GM23338 (cell line): Measurements from ENCODE around the gene RPS15. TPM values are rescaled to one million over a fixed set of nuclear protein-coding genes. Genes with fewer than 3 reads are reported as not detected.

Source experiments
- ATAC-seq: fragments of 200-7000 bp; cut with Tn5 transposase; 3 replicates; pipeline ENCODE4 v1.9.1; 2020
- DNase-seq: peaks from one replicate; pipeline ENCODE4 v3.0.0-alpha.2; 2015; ENCODE audit warnings: low spot score
- H2AFZ ChIP-seq: fragments of 200-600 bp; sonication (generic); 2 replicates; pipeline ENCODE4 v1.8.0; 2016; ENCODE audit warnings: antibody characterized with exemption, mild to moderate bottlenecking, moderate library complexity
- H3F3A ChIP-seq: fragments of 200-600 bp; sonication (generic); replicated peaks from 2 replicates; pipeline ENCODE4 v1.8.0; 2017; ENCODE audit warnings: antibody characterized with exemption, mixed run types, low read depth
- H3K27ac ChIP-seq: fragments of 200-600 bp; sonication (generic); 2 replicates; pipeline ENCODE4 v1.6.1; 2016; ENCODE audit warnings: low read depth
- H3K27me3 ChIP-seq: fragments of 200-600 bp; sonication (generic); 2 replicates; pipeline ENCODE4 v1.8.0; 2016; ENCODE audit warnings: mild to moderate bottlenecking, mixed run types, moderate library complexity; ENCODE audit not compliant: insufficient read depth
- H3K36me3 ChIP-seq: fragments of 200-600 bp; sonication (generic); 2 replicates; pipeline ENCODE4 v1.8.0; 2016; ENCODE audit warnings: mild to moderate bottlenecking; ENCODE audit not compliant: insufficient read depth
- H3K4me1 ChIP-seq: fragments of 200-600 bp; sonication (generic); 2 replicates; pipeline ENCODE4 v1.8.0; 2016; ENCODE audit warnings: mild to moderate bottlenecking, moderate library complexity; ENCODE audit not compliant: insufficient read depth
- H3K4me2 ChIP-seq: fragments of 200-600 bp; sonication (generic); 2 replicates; pipeline ENCODE4 v1.7.1; 2017; ENCODE audit warnings: mixed run types
- H3K4me3 ChIP-seq: fragments of 200-600 bp; sonication (generic); 2 replicates; pipeline ENCODE4 v1.6.1; 2016; ENCODE audit warnings: mixed run types
- H3K79me2 ChIP-seq: fragments of 200-600 bp; sonication (generic); replicated peaks from 2 replicates; pipeline ENCODE4 v1.8.0; 2017; ENCODE audit warnings: mild to moderate bottlenecking; ENCODE audit not compliant: insufficient read depth
- H3K9me2 ChIP-seq: fragments of 200-600 bp; sonication (generic); 2 replicates; pipeline ENCODE4 v1.8.0; 2017; ENCODE audit not compliant: insufficient read depth
- H4K20me1 ChIP-seq: fragments of 200-600 bp; sonication (generic); replicated peaks from 2 replicates; pipeline ENCODE4 v1.8.0; 2017; ENCODE audit warnings: mild to moderate bottlenecking; ENCODE audit not compliant: insufficient read depth
- H3K27ac Mint-ChIP-seq: 2 replicates; pipeline ENCODE4 v1.8.0; 2020; ENCODE audit warnings: inconsistent platforms, mild to moderate bottlenecking, moderate library complexity, mixed read lengths
- H3K27me3 Mint-ChIP-seq: 3 replicates; pipeline ENCODE4 v1.8.0; 2022; ENCODE audit warnings: low read depth, mild to moderate bottlenecking, moderate library complexity, mixed read lengths, inconsistent platforms; ENCODE audit not compliant: insufficient read depth, poor library complexity
- H3K36me3 Mint-ChIP-seq: 3 replicates; pipeline ENCODE4 v1.8.0; 2021; ENCODE audit warnings: low read depth, mild to moderate bottlenecking, inconsistent platforms, moderate library complexity, mixed read lengths
- H3K4me1 Mint-ChIP-seq: 3 replicates; pipeline ENCODE4 v1.8.0; 2020; ENCODE audit warnings: mild to moderate bottlenecking, inconsistent platforms, mixed read lengths
- H3K4me3 Mint-ChIP-seq: 3 replicates; pipeline ENCODE4 v1.8.0; 2021; ENCODE audit warnings: moderate library complexity, mild to moderate bottlenecking, inconsistent platforms, mixed read lengths
- H3K9me3 Mint-ChIP-seq: 3 replicates; pipeline ENCODE4 v1.8.0; 2020; ENCODE audit warnings: moderate library complexity, mild to moderate bottlenecking, inconsistent platforms, mixed read lengths
- CREB1 ChIP-seq: fragments of 250-450 bp; sonication (Bioruptor Pico); IDR thresholded peaks from 2 replicates; pipeline ENCODE4 v1.5.0; 2020; ENCODE audit warnings: low read depth, mild to moderate bottlenecking, moderate library complexity
- ZNF331 ChIP-seq: fragments of 250-450 bp; sonication (Bioruptor Pico); IDR thresholded peaks from 2 replicates; pipeline ENCODE4 v1.5.0; 2020; ENCODE audit warnings: low read depth, mild to moderate bottlenecking, moderate library complexity
- polyA plus RNA-seq: library from polyadenylated mRNA; unstranded; fragments of >200 nt; fragmentation: Nextera tagmentation; extraction: Ambion mirVana; gene quantifications from 2 replicates; pipeline ENCODE4 v1.2.1, GENCODE V29; 2016
- total RNA-seq: library from RNA; depleted of rRNA; stranded (reverse); fragments of >200 nt; shearing (Covaris generic); gene quantifications from 2 replicates; pipeline ENCODE4 v1.2.3, GENCODE V29; 2014
- TF ChIP-seq, protein P1 (sequence below), 2 experiments: fragments of 200-600 bp in 1 of 2; sonication (generic) in 1 of 2; conservative IDR thresholded peaks; 2 replicates each; pipeline versions ENCODE4 v1.5.1 to v1.6.1; 2016 to 2017; ENCODE audit warnings: antibody characterized with exemption in 2 of 2, low read depth in 2 of 2, mild to moderate bottlenecking in 2 of 2, moderate library complexity in 1 of 2
- TF ChIP-seq, protein P2 (sequence below): fragments of 250-450 bp; sonication (Bioruptor Pico); IDR thresholded peaks from 2 replicates; pipeline ENCODE4 v1.5.0; 2020; ENCODE audit warnings: mild to moderate bottlenecking, moderate library complexity

The RPS15 gene
- total and polyA plus RNA-seq, 2 experiments from 2014 or later: 2,953 to 3,861 TPM

DNA sequence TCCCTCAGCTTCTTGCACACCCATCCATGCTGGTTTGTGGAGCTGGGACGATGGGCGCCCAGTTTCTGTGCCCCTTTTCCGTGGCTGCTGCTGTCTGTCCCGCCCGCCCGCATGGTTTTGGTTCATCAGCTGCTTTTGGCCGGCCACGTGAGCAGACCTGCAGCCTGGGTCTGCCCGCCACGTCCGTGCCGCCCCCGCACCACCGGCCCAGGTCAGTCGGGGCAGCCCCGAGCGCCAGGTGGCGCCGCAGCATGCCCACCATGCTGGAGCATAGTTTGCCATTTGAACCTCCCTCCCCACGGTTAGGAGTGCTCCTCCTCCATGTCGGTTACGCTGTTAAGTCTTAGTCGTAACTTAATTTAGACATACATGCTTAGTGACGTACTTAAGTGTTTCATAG is 15.3 kb upstream of the RPS15 start:
- H3F3A ChIP-seq: peaks cover 47% of the 10 kb centered on the region
- H3K27me3 Mint-ChIP-seq: peaks cover 4% of the 10 kb centered on the region
- no peak overlapping the region for H3K4me3 Mint-ChIP-seq
- H4K20me1 ChIP-seq: peaks cover 50% of the 10 kb centered on the region
- no peaks in the 10 kb centered on the region for H3K9me3 Mint-ChIP-seq
- H3K4me2 ChIP-seq: no peak overlapping the region
- H3K9me2 ChIP-seq: no peaks in the 10 kb centered on the region
- H3K36me3 ChIP-seq: peaks cover 49% of the 10 kb centered on the region
- H3K27ac Mint-ChIP-seq: no peak overlapping the region; the same call in 1 of the 2 replicates
- peaks cover 30% of the 10 kb centered on the region for H3K4me1 Mint-ChIP-seq
- DNase-seq: no peak
- no peak overlapping the region for H3K4me3 ChIP-seq
- 0 out of 2 replicates have a peak overlapping the region, but pooled peaks have one; percentile 55 for H3K27ac ChIP-seq
- no peaks in the 10 kb centered on the region; the same call in 1 of the 2 replicates for H3K4me1 ChIP-seq
- TF ChIP-seq, protein P1, sequence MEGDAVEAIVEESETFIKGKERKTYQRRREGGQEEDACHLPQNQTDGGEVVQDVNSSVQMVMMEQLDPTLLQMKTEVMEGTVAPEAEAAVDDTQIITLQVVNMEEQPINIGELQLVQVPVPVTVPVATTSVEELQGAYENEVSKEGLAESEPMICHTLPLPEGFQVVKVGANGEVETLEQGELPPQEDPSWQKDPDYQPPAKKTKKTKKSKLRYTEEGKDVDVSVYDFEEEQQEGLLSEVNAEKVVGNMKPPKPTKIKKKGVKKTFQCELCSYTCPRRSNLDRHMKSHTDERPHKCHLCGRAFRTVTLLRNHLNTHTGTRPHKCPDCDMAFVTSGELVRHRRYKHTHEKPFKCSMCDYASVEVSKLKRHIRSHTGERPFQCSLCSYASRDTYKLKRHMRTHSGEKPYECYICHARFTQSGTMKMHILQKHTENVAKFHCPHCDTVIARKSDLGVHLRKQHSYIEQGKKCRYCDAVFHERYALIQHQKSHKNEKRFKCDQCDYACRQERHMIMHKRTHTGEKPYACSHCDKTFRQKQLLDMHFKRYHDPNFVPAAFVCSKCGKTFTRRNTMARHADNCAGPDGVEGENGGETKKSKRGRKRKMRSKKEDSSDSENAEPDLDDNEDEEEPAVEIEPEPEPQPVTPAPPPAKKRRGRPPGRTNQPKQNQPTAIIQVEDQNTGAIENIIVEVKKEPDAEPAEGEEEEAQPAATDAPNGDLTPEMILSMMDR (conservative IDR thresholded peaks at IDR 0.05; ENCODE audit: low read depth in 2 of 2): peak; percentile 29 to 58
- no peak for TF ChIP-seq ZNF331 (CRISPR knock-in tag)
- peaks cover 79% of the 10 kb centered on the region for H3K79me2 ChIP-seq
- no peak overlapping the region for H2AFZ ChIP-seq
- ATAC-seq: peak; percentile 32
- H3K36me3 Mint-ChIP-seq: peaks cover 84% of the 10 kb centered on the region
- H3K27me3 ChIP-seq: no peaks in the 10 kb centered on the region

DNA sequence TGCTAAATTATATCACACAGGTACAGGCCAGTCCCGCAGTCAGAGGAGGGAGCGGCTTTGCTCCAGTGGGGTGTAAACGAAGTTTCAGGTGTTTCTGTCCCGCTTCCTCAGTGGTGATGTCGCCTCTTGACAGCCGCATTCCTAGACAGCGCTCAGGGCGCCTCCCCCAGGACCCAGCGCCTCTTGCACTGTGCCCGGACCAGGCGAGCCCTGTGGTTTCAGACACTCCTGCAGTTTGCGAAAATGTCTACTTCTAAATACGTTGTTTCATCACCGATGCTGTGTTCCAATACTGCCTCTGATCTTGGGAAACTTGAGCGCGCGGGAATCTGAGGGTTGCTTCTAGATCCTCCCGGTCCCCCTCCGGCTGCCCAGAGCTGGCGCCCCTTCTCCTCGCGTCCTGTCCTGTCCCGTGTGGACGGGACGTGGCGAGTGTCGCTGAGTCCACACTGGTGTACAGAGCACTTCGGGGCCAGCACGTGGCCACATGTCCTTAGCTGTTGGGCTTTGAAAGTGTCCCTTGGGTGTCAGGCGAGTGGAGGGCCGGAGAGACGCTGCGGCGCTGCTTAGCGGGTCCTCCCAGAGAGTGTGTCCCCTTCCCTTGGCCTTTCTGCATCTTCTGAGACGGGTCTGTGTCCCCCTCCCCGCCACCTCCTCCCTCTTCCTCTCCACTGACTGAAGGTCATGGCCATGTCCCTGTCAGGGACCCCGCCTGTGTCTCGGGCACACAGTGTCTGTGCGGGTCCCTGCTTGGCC is 14.6 kb upstream of the RPS15 start:
- Histone ChIP-seq H2AFZ (no peak overlapping the region), H4K20me1 (peaks cover 50% of the 10 kb centered on the region), H3K9me2 (no peaks in the 10 kb centered on the region), H3K36me3 (peaks cover 52% of the 10 kb centered on the region), H3K4me1 (no peaks in the 10 kb centered on the region; the same call in 1 of the 2 replicates), H3K27me3 (no peaks in the 10 kb centered on the region), H3K4me3 (no peak overlapping the region), H3K79me2 (peaks cover 79% of the 10 kb centered on the region), H3F3A (peaks cover 53% of the 10 kb centered on the region), H3K27ac (no peak overlapping the region), H3K4me2 (no peak overlapping the region)
- DNase-seq: no peak
- Mint-ChIP-seq H3K27me3 (peaks cover 4% of the 10 kb centered on the region), H3K36me3 (peaks cover 82% of the 10 kb centered on the region), H3K4me3 (no peak overlapping the region), H3K9me3 (no peaks in the 10 kb centered on the region), H3K27ac (peak overlapping the region; percentile 73; the same call in 1 of the 2 replicates), H3K4me1 (peaks cover 25% of the 10 kb centered on the region)
- 0 out of 3 replicates have a peak, but pooled peaks have one; percentile 10 for ATAC-seq
- TF ChIP-seq CREB1 (CRISPR knock-in tag): no peak
- TF ChIP-seq, protein P2, sequence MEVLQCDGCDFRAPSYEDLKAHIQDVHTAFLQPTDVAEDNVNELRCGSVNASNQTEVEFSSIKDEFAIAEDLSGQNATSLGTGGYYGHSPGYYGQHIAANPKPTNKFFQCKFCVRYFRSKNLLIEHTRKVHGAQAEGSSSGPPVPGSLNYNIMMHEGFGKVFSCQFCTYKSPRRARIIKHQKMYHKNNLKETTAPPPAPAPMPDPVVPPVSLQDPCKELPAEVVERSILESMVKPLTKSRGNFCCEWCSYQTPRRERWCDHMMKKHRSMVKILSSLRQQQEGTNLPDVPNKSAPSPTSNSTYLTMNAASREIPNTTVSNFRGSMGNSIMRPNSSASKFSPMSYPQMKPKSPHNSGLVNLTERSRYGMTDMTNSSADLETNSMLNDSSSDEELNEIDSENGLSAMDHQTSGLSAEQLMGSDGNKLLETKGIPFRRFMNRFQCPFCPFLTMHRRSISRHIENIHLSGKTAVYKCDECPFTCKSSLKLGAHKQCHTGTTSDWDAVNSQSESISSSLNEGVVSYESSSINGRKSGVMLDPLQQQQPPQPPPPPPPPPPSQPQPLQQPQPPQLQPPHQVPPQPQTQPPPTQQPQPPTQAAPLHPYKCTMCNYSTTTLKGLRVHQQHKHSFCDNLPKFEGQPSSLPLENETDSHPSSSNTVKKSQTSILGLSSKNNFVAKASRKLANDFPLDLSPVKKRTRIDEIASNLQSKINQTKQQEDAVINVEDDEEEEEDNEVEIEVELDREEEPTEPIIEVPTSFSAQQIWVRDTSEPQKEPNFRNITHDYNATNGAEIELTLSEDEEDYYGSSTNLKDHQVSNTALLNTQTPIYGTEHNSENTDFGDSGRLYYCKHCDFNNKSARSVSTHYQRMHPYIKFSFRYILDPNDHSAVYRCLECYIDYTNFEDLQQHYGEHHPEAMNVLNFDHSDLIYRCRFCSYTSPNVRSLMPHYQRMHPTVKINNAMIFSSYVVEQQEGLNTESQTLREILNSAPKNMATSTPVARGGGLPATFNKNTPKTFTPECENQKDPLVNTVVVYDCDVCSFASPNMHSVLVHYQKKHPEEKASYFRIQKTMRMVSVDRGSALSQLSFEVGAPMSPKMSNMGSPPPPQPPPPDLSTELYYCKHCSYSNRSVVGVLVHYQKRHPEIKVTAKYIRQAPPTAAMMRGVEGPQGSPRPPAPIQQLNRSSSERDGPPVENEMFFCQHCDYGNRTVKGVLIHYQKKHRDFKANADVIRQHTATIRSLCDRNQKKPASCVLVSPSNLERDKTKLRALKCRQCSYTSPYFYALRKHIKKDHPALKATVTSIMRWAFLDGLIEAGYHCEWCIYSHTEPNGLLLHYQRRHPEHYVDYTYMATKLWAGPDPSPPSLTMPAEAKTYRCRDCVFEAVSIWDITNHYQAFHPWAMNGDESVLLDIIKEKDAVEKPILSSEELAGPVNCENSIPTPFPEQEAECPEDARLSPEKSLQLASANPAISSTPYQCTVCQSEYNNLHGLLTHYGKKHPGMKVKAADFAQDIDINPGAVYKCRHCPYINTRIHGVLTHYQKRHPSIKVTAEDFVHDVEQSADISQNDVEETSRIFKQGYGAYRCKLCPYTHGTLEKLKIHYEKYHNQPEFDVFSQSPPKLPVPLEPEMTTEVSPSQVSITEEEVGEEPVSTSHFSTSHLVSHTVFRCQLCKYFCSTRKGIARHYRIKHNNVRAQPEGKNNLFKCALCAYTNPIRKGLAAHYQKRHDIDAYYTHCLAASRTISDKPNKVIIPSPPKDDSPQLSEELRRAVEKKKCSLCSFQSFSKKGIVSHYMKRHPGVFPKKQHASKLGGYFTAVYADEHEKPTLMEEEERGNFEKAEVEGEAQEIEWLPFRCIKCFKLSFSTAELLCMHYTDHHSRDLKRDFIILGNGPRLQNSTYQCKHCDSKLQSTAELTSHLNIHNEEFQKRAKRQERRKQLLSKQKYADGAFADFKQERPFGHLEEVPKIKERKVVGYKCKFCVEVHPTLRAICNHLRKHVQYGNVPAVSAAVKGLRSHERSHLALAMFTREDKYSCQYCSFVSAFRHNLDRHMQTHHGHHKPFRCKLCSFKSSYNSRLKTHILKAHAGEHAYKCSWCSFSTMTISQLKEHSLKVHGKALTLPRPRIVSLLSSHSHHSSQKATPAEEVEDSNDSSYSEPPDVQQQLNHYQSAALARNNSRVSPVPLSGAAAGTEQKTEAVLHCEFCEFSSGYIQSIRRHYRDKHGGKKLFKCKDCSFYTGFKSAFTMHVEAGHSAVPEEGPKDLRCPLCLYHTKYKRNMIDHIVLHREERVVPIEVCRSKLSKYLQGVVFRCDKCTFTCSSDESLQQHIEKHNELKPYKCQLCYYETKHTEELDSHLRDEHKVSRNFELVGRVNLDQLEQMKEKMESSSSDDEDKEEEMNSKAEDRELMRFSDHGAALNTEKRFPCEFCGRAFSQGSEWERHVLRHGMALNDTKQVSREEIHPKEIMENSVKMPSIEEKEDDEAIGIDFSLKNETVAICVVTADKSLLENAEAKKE (CRISPR knock-in tag): no peak
